Mucosa of gallbladder (tissue), 1 donor: Measurements from ENCODE around the gene IMMP2L. TPM values are rescaled to one million over a fixed set of nuclear protein-coding genes. Genes with fewer than 3 reads are reported as not detected.
"Not testable (repeated sequence)": the region's sequence is repeated elsewhere in the genome, so short reads cannot be mapped to it uniquely, and the experiment has no call there.

Experiments
- DNase-seq: peaks from one replicate; pipeline ENCODE4 v3.0.0-alpha.2; 2020; ENCODE audit warnings: low spot score
- total RNA-seq: library from RNA; stranded (reverse); gene quantifications from one replicate; pipeline ENCODE4 v1.2.1, GENCODE V29; 2021
- donor health status: DM: no; HTN: no; CAD: no.

IMMP2L gene
- total RNA-seq, 1 donor from 2014 or later = 19.7 TPM

- DNase-seq = no peak
Observed at GRCh38 chr7:110938165-110938564, 624.1 kb downstream of the IMMP2L start.

- DNase-seq = not testable (repeated sequence)
Observed at GRCh38 chr7:110936665-110937064, 625.6 kb downstream of the IMMP2L start.

GRCh38 chr7:110929480-110930249, 632.6 kb downstream of the IMMP2L start:
- DNase-seq = no peak

- no peak for DNase-seq
Observed at GRCh38 chr7:110922906-110923305, 639.4 kb downstream of the IMMP2L start.

GRCh38 chr7:110921595-110922151, 640.6 kb downstream of the IMMP2L start:
- no peak for DNase-seq

GRCh38 chr7:110918949-110919548, 643.2 kb downstream of the IMMP2L start:
- no peak for DNase-seq

- DNase-seq = no peak
Observed at GRCh38 chr7:110914263-110914662, 648.0 kb downstream of the IMMP2L start.

- no peak for DNase-seq
Observed at GRCh38 chr7:110911632-110912031, 650.7 kb downstream of the IMMP2L start.

GRCh38 chr7:110909117-110909516, 653.2 kb downstream of the IMMP2L start:
- DNase-seq = no peak

- DNase-seq = no peak
Observed at GRCh38 chr7:110905773-110906566, 656.3 kb downstream of the IMMP2L start.

- DNase-seq = no peak
Observed at GRCh38 chr7:110898516-110898915, 663.8 kb downstream of the IMMP2L start.

- DNase-seq = no peak
Observed at GRCh38 chr7:110897538-110897937, 664.8 kb downstream of the IMMP2L start.

GRCh38 chr7:110894111-110894510, 668.2 kb downstream of the IMMP2L start:
- no peak for DNase-seq

- no peak for DNase-seq
Observed at GRCh38 chr7:110891197-110891596, 671.1 kb downstream of the IMMP2L start.

GRCh38 chr7:110890101-110890500, 672.2 kb downstream of the IMMP2L start:
- no peak for DNase-seq

- no peak for DNase-seq
Observed at GRCh38 chr7:110889335-110889734, 673.0 kb downstream of the IMMP2L start.

- no peak for DNase-seq
Observed at GRCh38 chr7:110888641-110889040, 673.7 kb downstream of the IMMP2L start.

- DNase-seq = no peak
Observed at GRCh38 chr7:110885474-110885873, 676.8 kb downstream of the IMMP2L start.

GRCh38 chr7:110881721-110882120, 680.6 kb downstream of the IMMP2L start:
- no peak for DNase-seq

- DNase-seq = no peak
Observed at GRCh38 chr7:110880971-110881370, 681.3 kb downstream of the IMMP2L start.

GRCh38 chr7:110877016-110877415, 685.3 kb downstream of the IMMP2L start:
- no peak for DNase-seq

- DNase-seq = no peak
Observed at GRCh38 chr7:110875346-110875745, 686.9 kb downstream of the IMMP2L start.
